H1 (cell line): ENCODE results near the gene PCDHA1. TPM values are rescaled to one million over a fixed set of nuclear protein-coding genes. Genes with fewer than 3 reads are reported as not detected.

Experiments
- CTCF ChIA-PET: fragments of 300-600 bp; sonication (Branson Sonifier 250); formaldehyde crosslinking; loops from one replicate; lab custom pipeline; 2021; ENCODE audit not compliant: partially characterized antibody; lab: Charles Lee
- POLR2A ChIA-PET: fragments of 300-600 bp; sonication (Branson Sonifier 250); formaldehyde crosslinking; loops from one replicate; lab custom pipeline; 2021; ENCODE audit warnings: inconsistent platforms; ENCODE audit not compliant: partially characterized antibody; lab: Charles Lee
- DNase-seq, 2 experiments: peaks; one replicate each; pipeline versions ENCODE4 v3.0.0 to v3.0.0-alpha.2; 2010 to 2022; ENCODE audit warnings: low spot score in 2 of 2, low read depth in 1 of 2, mixed read lengths in 1 of 2
- FAIRE-seq: peaks from 2 replicates; lab custom pipeline; 2011; peaks lifted over from hg19 to GRCh38; lab: Jason Lieb, UNC
- H2AFZ ChIP-seq: 2 replicates; pipeline ENCODE4 v1.8.1; 2012; ENCODE audit warnings: low read length, inconsistent platforms
- H2AK5ac ChIP-seq: 2 replicates; pipeline ENCODE4 v1.6.1; 2013; ENCODE audit warnings: low read depth, low read length
- H2BK120ac ChIP-seq: replicated peaks from 2 replicates; pipeline ENCODE3; 2013; ENCODE audit warnings: low read depth, low read length, inconsistent platforms
- H2BK12ac ChIP-seq: 2 replicates; pipeline ENCODE4 v1.6.1; 2013; ENCODE audit warnings: low read depth, low read length
- H2BK15ac ChIP-seq: 2 replicates; pipeline ENCODE4 v1.6.1; 2013; ENCODE audit warnings: low read length
- H2BK20ac ChIP-seq: 2 replicates; pipeline ENCODE4 v1.6.1; 2013; ENCODE audit warnings: low read length
- H2BK5ac ChIP-seq: 2 replicates; pipeline ENCODE4 v1.6.1; 2013; ENCODE audit warnings: low read depth, low read length
- H3K14ac ChIP-seq: 2 replicates; pipeline ENCODE4 v1.6.1; 2013; ENCODE audit warnings: inconsistent platforms; ENCODE audit not compliant: insufficient read length
- H3K18ac ChIP-seq: 2 replicates; pipeline ENCODE4 v1.6.1; 2013; ENCODE audit warnings: low read length; ENCODE audit errors: extremely low read depth
- H3K23ac ChIP-seq: 2 replicates; pipeline ENCODE4 v1.6.1; 2013; ENCODE audit warnings: inconsistent platforms; ENCODE audit not compliant: insufficient read length
- H3K23me2 ChIP-seq: 2 replicates; pipeline ENCODE4 v1.6.1; 2013; ENCODE audit warnings: low read depth, low read length
- H3K27ac ChIP-seq: 2 replicates; pipeline ENCODE4 v1.6.1; 2011; ENCODE audit warnings: low read depth, low read length, inconsistent platforms
- H3K27me3 ChIP-seq, 4 experiments: replicated peaks in 1 of 4; 1 replicate in 1 of 4; 2 replicates in 3 of 4; pipeline versions ENCODE4 v1.6.1 to v1.8.1; 2011 to 2013; ENCODE audit warnings: low read length in 3 of 4, mild to moderate bottlenecking in 3 of 4, inconsistent platforms in 2 of 4, mixed read lengths in 2 of 4, moderate library complexity in 1 of 4; ENCODE audit not compliant: control insufficient read depth in 3 of 4, insufficient read depth in 3 of 4; ENCODE audit errors: extremely low read depth in 1 of 4
- H3K36me3 ChIP-seq, 4 experiments: 2 replicates each; pipeline versions ENCODE4 v1.6.1 to v1.8.1; 2011 to 2013; ENCODE audit warnings: mild to moderate bottlenecking in 4 of 4, low read length in 3 of 4, moderate library complexity in 2 of 4, control low read depth in 1 of 4, inconsistent platforms in 1 of 4; ENCODE audit not compliant: insufficient read depth in 4 of 4, control insufficient read depth in 2 of 4
- H3K4ac ChIP-seq: replicated peaks from 2 replicates; pipeline ENCODE3; 2013; ENCODE audit warnings: low read length, low read depth, mixed read lengths, inconsistent platforms; ENCODE audit not compliant: insufficient read length
- H3K4me1 ChIP-seq, 4 experiments: replicated peaks in 1 of 4; 1 replicate in 1 of 4; 2 replicates in 3 of 4; pipeline versions ENCODE4 v1.6.1 to v1.8.1; 2011 to 2013; ENCODE audit warnings: low read length in 3 of 4, inconsistent platforms in 2 of 4, mixed read lengths in 1 of 4; ENCODE audit not compliant: insufficient read depth in 4 of 4, control insufficient read depth in 3 of 4
- H3K4me2 ChIP-seq, 2 experiments: 2 replicates each; pipeline versions ENCODE4 v1.6.1 to v1.8.1; 2011 to 2013; ENCODE audit warnings: low read depth in 2 of 2, low read length in 2 of 2, control low read depth in 1 of 2, inconsistent platforms in 1 of 2, mild to moderate bottlenecking in 1 of 2; ENCODE audit not compliant: insufficient read depth in 1 of 2
- H3K4me3 ChIP-seq, 4 experiments: fragments of 200-600, 300-600 bp in 1 of 4; sonication (generic), shearing (Covaris generic), sonication (Bioruptor Twin) in 1 of 4; 2 replicates each; pipeline versions ENCODE4 v1.5.1 to v1.8.1; 2011 to 2016; ENCODE audit warnings: low read length in 4 of 4, low read depth in 3 of 4, control low read depth in 2 of 4, inconsistent platforms in 2 of 4, mild to moderate bottlenecking in 2 of 4, mixed read lengths in 1 of 4, moderate library complexity in 1 of 4; ENCODE audit not compliant: insufficient read depth in 2 of 4; ENCODE audit errors: extremely low read depth in 1 of 4
- H3K56ac ChIP-seq: replicated peaks from 2 replicates; pipeline ENCODE3; 2013; ENCODE audit warnings: low read depth, mild to moderate bottlenecking, mixed read lengths, low read length, inconsistent platforms; ENCODE audit not compliant: insufficient read length
- H3K79me1 ChIP-seq: 2 replicates; pipeline ENCODE4 v1.6.1; 2013; ENCODE audit warnings: low read depth, low read length, control low read depth
- H3K79me2 ChIP-seq, 2 experiments: 2 replicates each; pipeline versions ENCODE4 v1.6.1 to v1.8.1; 2012 to 2013; ENCODE audit warnings: low read length in 2 of 2, mild to moderate bottlenecking in 2 of 2, inconsistent platforms in 1 of 2; ENCODE audit not compliant: insufficient read depth in 2 of 2, control insufficient read depth in 1 of 2
- H3K9ac ChIP-seq, 4 experiments: replicated peaks in 1 of 4; 1 replicate in 1 of 4; 2 replicates in 3 of 4; pipeline versions ENCODE4 v1.6.1 to v1.8.1; 2011 to 2013; ENCODE audit warnings: low read depth in 3 of 4, low read length in 3 of 4, control low read depth in 2 of 4, mild to moderate bottlenecking in 2 of 4, moderate library complexity in 2 of 4, inconsistent platforms in 1 of 4; ENCODE audit errors: extremely low read depth in 1 of 4
- H3K9me3 ChIP-seq, 2 experiments: 2 replicates each; pipeline versions ENCODE4 v1.6.1 to v1.8.1; 2012 to 2013; ENCODE audit warnings: mild to moderate bottlenecking in 2 of 2, moderate library complexity in 2 of 2, control low read depth in 1 of 2, inconsistent platforms in 1 of 2, low read depth in 1 of 2, low read length in 1 of 2, mixed read lengths in 1 of 2; ENCODE audit not compliant: insufficient read depth in 2 of 2
- H4K20me1 ChIP-seq, 2 experiments: replicated peaks in 1 of 2; 2 replicates each; pipeline versions ENCODE3 to v1.8.1; 2011 to 2013; ENCODE audit warnings: inconsistent platforms in 2 of 2, low read length in 2 of 2, mild to moderate bottlenecking in 1 of 2; ENCODE audit not compliant: insufficient read depth in 2 of 2, control insufficient read depth in 1 of 2
- H4K5ac ChIP-seq: 2 replicates; pipeline ENCODE4 v1.6.1; 2013; ENCODE audit warnings: low read length, low read depth, mixed read lengths, inconsistent platforms; ENCODE audit not compliant: insufficient read length
- H4K8ac ChIP-seq: 2 replicates; pipeline ENCODE4 v1.8.0; 2013; ENCODE audit warnings: mild to moderate bottlenecking, moderate library complexity, low read length, inconsistent platforms; ENCODE audit not compliant: insufficient read depth; ENCODE audit errors: extremely low read depth
- H4K91ac ChIP-seq: replicated peaks from 2 replicates; pipeline ENCODE3; 2013; ENCODE audit warnings: low read length, mixed read lengths, inconsistent platforms; ENCODE audit not compliant: insufficient read length
- CHD2 ChIP-seq: IDR thresholded peaks from 2 replicates; pipeline ENCODE4 v1.6.1; 2012; ENCODE audit warnings: low read length, improper control_type of control experiment
- EZH2 ChIP-seq: fragments of 200-600 bp; sonication (generic); IDR thresholded peaks from 2 replicates; pipeline ENCODE4 v1.7.1; 2012; ENCODE audit warnings: low read depth, mild to moderate bottlenecking, moderate library complexity, low read length, inconsistent platforms; ENCODE audit not compliant: severe bottlenecking
- GTF2F1 ChIP-seq: IDR thresholded peaks from 2 replicates; pipeline ENCODE4 v1.6.1; 2012; ENCODE audit warnings: low read depth, low read length, improper control_type of control experiment, borderline replicate concordance
- HDAC2 ChIP-seq, 2 experiments: fragments of 300-600 bp in 1 of 2; sonication (generic) in 1 of 2; IDR thresholded peaks; 2 replicates each; pipeline ENCODE4 v1.6.1; 2011 to 2012; ENCODE audit warnings: low read depth in 2 of 2, low read length in 2 of 2, mild to moderate bottlenecking in 2 of 2, moderate library complexity in 2 of 2, borderline replicate concordance in 1 of 2, inconsistent platforms in 1 of 2
- JUN ChIP-seq: IDR thresholded peaks from 2 replicates; pipeline ENCODE4 v1.6.1; 2011; ENCODE audit warnings: low read depth, mild to moderate bottlenecking, improper control_type of control experiment, low read length
- KDM4A ChIP-seq: IDR thresholded peaks from one replicate; pipeline ENCODE4 v1.7.1; 2012; ENCODE audit warnings: low read depth, mild to moderate bottlenecking, moderate library complexity, low read length, inconsistent platforms; ENCODE audit not compliant: severe bottlenecking
- KDM5A ChIP-seq: fragments of 200-600 bp; IDR thresholded peaks from 2 replicates; pipeline ENCODE4 v1.7.1; 2012; ENCODE audit warnings: mild to moderate bottlenecking, low read length, inconsistent platforms, mixed read lengths
- MAFK ChIP-seq: IDR thresholded peaks from 2 replicates; pipeline ENCODE4 v1.6.1; 2012; ENCODE audit warnings: low read depth, mild to moderate bottlenecking, improper control_type of control experiment, low read length
- NANOG ChIP-seq: IDR thresholded peaks from 2 replicates; pipeline ENCODE4 v1.6.1; 2011; ENCODE audit warnings: low read length, low read depth, mild to moderate bottlenecking, inconsistent platforms; ENCODE audit not compliant: insufficient read depth, poor library complexity, severe bottlenecking
- RNF2 ChIP-seq: fragments of 200-900, 300-1000 bp; sonication (generic); IDR thresholded peaks from 2 replicates; pipeline ENCODE4 v1.7.1; 2016; ENCODE audit warnings: borderline replicate concordance, low read depth, mild to moderate bottlenecking, antibody characterized with exemption, low read length; ENCODE audit not compliant: poor library complexity, severe bottlenecking; ENCODE audit errors: missing control alignments
- SAP30 ChIP-seq: fragments of 300-600 bp; sonication (generic); IDR thresholded peaks from 2 replicates; pipeline ENCODE4 v1.7.1; 2012; ENCODE audit warnings: low read length, moderate library complexity, mild to moderate bottlenecking, inconsistent platforms; ENCODE audit not compliant: insufficient read depth, insufficient replicate concordance
- SIRT6 ChIP-seq: IDR thresholded peaks from one replicate; pipeline ENCODE4 v1.7.1; 2012; ENCODE audit warnings: low read length, inconsistent platforms
- SP4 ChIP-seq: IDR thresholded peaks from 2 replicates; pipeline ENCODE4 v1.6.1; 2012; ENCODE audit warnings: low read length, inconsistent platforms
- TAF1 ChIP-seq: IDR thresholded peaks from 2 replicates; pipeline ENCODE4 v1.6.1; 2011; ENCODE audit warnings: mild to moderate bottlenecking, low read depth, low read length
- WGBS, 2 experiments: shearing (Covaris generic) in 1 of 2; methylation state at CpG; one replicate each; pipeline versions ENCODE4 v1.1.6 to v1.1.7; 2013 to 2015; ENCODE audit warnings: low lambda C conversion rate in 2 of 2, mixed read lengths in 2 of 2, inconsistent platforms in 1 of 2, low coverage in 1 of 2, missing lambda C conversion rate in 1 of 2; ENCODE audit not compliant: insufficient replicate concordance in 2 of 2, insufficient coverage in 1 of 2, insufficient read length in 1 of 2; ENCODE audit errors: extremely low coverage in 1 of 2, missing lambda C conversion rate in 1 of 2; 5-methylcytosine and 5-hydroxymethylcytosine counted together
- polyA plus RNA-seq, 7 experiments: library from polyadenylated mRNA; depleted of rRNA in 3 of 7; stranded (reverse) in 5 of 7; unstranded in 2 of 7; fragments of >200 nt in 5 of 7; fragments of 200-250 nt in 2 of 7; gene quantifications; 1 replicate in 5 of 7; 2 replicates in 1 of 7; 4 replicates in 1 of 7; pipeline versions ENCODE4 v1.2.1 to v1.2.3, GENCODE V29; 2011 to 2013; ENCODE audit warnings: missing spikeins in 2 of 7, mixed read lengths in 2 of 7
- total RNA-seq: library from RNA; stranded (reverse); fragmentation: NEBNext Ultra II Directional; extraction: Animal tissue kit (Norgen Biotek cat#: 25700); gene quantifications from 2 replicates; pipeline ENCODE4 v1.2.1, GENCODE V29; 2021

The PCDHA1 gene
- total and polyA plus RNA-seq, 2 of the 8 experiments (the other 6 are each of a cell fraction or from before 2014, with no cell fraction given): 0.23 to 0.50 TPM

- Histone ChIP-seq H2AFZ (no peak overlapping the region), H3K18ac (no peak overlapping the region), H3K56ac (no peak overlapping the region), H4K5ac (no peak overlapping the region), H3K4me1 (no peaks in the 10 kb centered on the region), H2BK5ac (no peak overlapping the region), H3K27ac (no peak overlapping the region), H4K91ac (no peak overlapping the region), H3K9me3 (peaks cover 14 to 35% of the 10 kb centered on the region in 2 experiments), H3K79me2 (no peaks in the 10 kb centered on the region), H3K4ac (no peak overlapping the region), H3K23me2 (no peaks in the 10 kb centered on the region), H4K20me1 (no peaks in the 10 kb centered on the region), H2BK120ac (no peak overlapping the region), H3K36me3 (peaks cover 0 to 3% (median 0%) of the 10 kb centered on the region in 4 experiments; a peak in 1 of 8 replicates), H3K4me3 (no peak overlapping the region), H4K8ac (no peak overlapping the region), H3K79me1 (no peaks in the 10 kb centered on the region), H3K14ac (no peak overlapping the region), H2BK20ac (no peak overlapping the region), H2BK12ac (no peak overlapping the region), H2BK15ac (no peak overlapping the region), H3K23ac (no peak overlapping the region), H3K27me3 (no peaks in the 10 kb centered on the region), H3K4me2 (no peak overlapping the region), H3K9ac (no peak overlapping the region), H2AK5ac (no peak overlapping the region)
- WGBS, 2 experiments: 91% methylated on average over 2 of the region's 2 CpGs; no CpG with 5 or more reads in 1 of the 2 experiments
- FAIRE-seq: no peak
- CTCF ChIA-PET: interaction anchor here (1.1 to 2.7 kb wide), 2 partner anchors 15 to 51 kb away, joined by 4 to 12 read pairs; partner anchors contain the start of gene PCDHA8
- no peak for DNase-seq
- POLR2A ChIA-PET: no interaction called here
- no peak for TF ChIP-seq NANOG
- TF ChIP-seq SIRT6: no peak
- no peak for TF ChIP-seq SP4
- no peak for TF ChIP-seq RNF2
- TF ChIP-seq HDAC2 (IDR thresholded peaks at IDR 0.05; ENCODE audit: borderline replicate concordance in 1 of 2, low read depth in 2 of 2, low read length in 2 of 2): no peak
- no peak for TF ChIP-seq SAP30
- TF ChIP-seq TAF1: no peak
- TF ChIP-seq MAFK: no peak
- no peak for TF ChIP-seq JUN
- TF ChIP-seq KDM5A: no peak
- no peak for TF ChIP-seq KDM4A
- no peak for TF ChIP-seq EZH2
- TF ChIP-seq GTF2F1: no peak
- no peak for TF ChIP-seq CHD2
Observed at GRCh38 chr5:140791089-140791488, 5.1 kb downstream of the PCDHA1 start.
